Mucosa of stomach (tissue), 1 donor: ENCODE measurements around the gene NMNAT2.

Experiments used
- H3K27me3 ChIP-seq: one replicate; pipeline ENCODE4 v1.7.0; 2013; ENCODE audit warnings: mild to moderate bottlenecking, low read length; ENCODE audit not compliant: control insufficient read depth, insufficient read depth
- H3K36me3 ChIP-seq: one replicate; pipeline ENCODE4 v1.7.0; 2013; ENCODE audit warnings: low read length; ENCODE audit not compliant: control insufficient read depth, insufficient read depth
- H3K4me1 ChIP-seq: one replicate; pipeline ENCODE4 v1.7.0; 2013; ENCODE audit warnings: mild to moderate bottlenecking, low read length; ENCODE audit not compliant: control insufficient read depth, insufficient read depth
- H3K4me3 ChIP-seq: one replicate; pipeline ENCODE4 v1.7.0; 2013; ENCODE audit warnings: low read length
- H3K9ac ChIP-seq: one replicate; pipeline ENCODE4 v1.7.0; 2013; ENCODE audit warnings: mild to moderate bottlenecking, low read length, moderate library complexity
- H3K9me3 ChIP-seq: one replicate; pipeline ENCODE4 v1.7.0; 2013; ENCODE audit warnings: mild to moderate bottlenecking, low read length, moderate library complexity; ENCODE audit not compliant: control insufficient read depth
- donor health status: Pancreatic carcinoma.

Gene NMNAT2

GRCh38 chr1:183385340-183386144 lies 32.6 kb downstream of the NMNAT2 start:
- no peak overlapping the region for H3K9ac ChIP-seq
- no peaks in the 10 kb centered on the region for H3K9me3 ChIP-seq
- no peaks in the 10 kb centered on the region for H3K36me3 ChIP-seq
- no peaks in the 10 kb centered on the region for H3K4me1 ChIP-seq
- no peaks in the 10 kb centered on the region for H3K27me3 ChIP-seq
- no peak overlapping the region for H3K4me3 ChIP-seq

GRCh38 chr1:183379951-183380350 lies 38.2 kb downstream of the NMNAT2 start:
- Histone ChIP-seq H3K9me3 (no peaks in the 10 kb centered on the region), H3K36me3 (no peaks in the 10 kb centered on the region), H3K4me3 (no peak overlapping the region), H3K4me1 (no peaks in the 10 kb centered on the region), H3K9ac (no peak overlapping the region), H3K27me3 (no peaks in the 10 kb centered on the region)

- Histone ChIP-seq H3K27me3 (no peaks in the 10 kb centered on the region), H3K36me3 (no peaks in the 10 kb centered on the region), H3K4me3 (no peak overlapping the region), H3K4me1 (peaks cover 6% of the 10 kb centered on the region), H3K9ac (no peak overlapping the region), H3K9me3 (no peaks in the 10 kb centered on the region)
Observed at GRCh38 chr1:183375381-183375780, 42.8 kb downstream of the NMNAT2 start.

GRCh38 chr1:183374825-183375224 lies 43.4 kb downstream of the NMNAT2 start:
- H3K27me3 ChIP-seq = no peaks in the 10 kb centered on the region
- H3K4me1 ChIP-seq = peaks cover 6% of the 10 kb centered on the region
- no peak overlapping the region for H3K4me3 ChIP-seq
- H3K9me3 ChIP-seq = no peaks in the 10 kb centered on the region
- no peaks in the 10 kb centered on the region for H3K36me3 ChIP-seq
- no peak overlapping the region for H3K9ac ChIP-seq

- Histone ChIP-seq H3K27me3 (no peaks in the 10 kb centered on the region), H3K4me3 (no peak overlapping the region), H3K9ac (no peak overlapping the region), H3K9me3 (no peaks in the 10 kb centered on the region), H3K4me1 (peaks cover 6% of the 10 kb centered on the region), H3K36me3 (no peaks in the 10 kb centered on the region)
Observed at GRCh38 chr1:183372586-183373230, 45.5 kb downstream of the NMNAT2 start.

GRCh38 chr1:183370399-183371058 lies 47.7 kb downstream of the NMNAT2 start:
- Histone ChIP-seq H3K36me3 (no peaks in the 10 kb centered on the region), H3K9ac (no peak overlapping the region), H3K27me3 (no peaks in the 10 kb centered on the region), H3K4me3 (no peak overlapping the region), H3K4me1 (peaks cover 6% of the 10 kb centered on the region), H3K9me3 (no peaks in the 10 kb centered on the region)

- no peaks in the 10 kb centered on the region for H3K27me3 ChIP-seq
- H3K4me3 ChIP-seq = no peak overlapping the region
Observed at GRCh38 chr1:183368213-183369108, 49.7 kb downstream of the NMNAT2 start.

GRCh38 chr1:183366116-183366515 lies 52.1 kb downstream of the NMNAT2 start:
- Histone ChIP-seq H3K4me1 (peaks cover 6% of the 10 kb centered on the region), H3K9me3 (no peaks in the 10 kb centered on the region), H3K4me3 (no peak overlapping the region), H3K27me3 (no peaks in the 10 kb centered on the region), H3K36me3 (no peaks in the 10 kb centered on the region), H3K9ac (no peak overlapping the region)

More at GRCh38 chr1:183368213-183369108, 49.7 kb downstream of the NMNAT2 start:
- H3K4me1 ChIP-seq = peaks cover 6% of the 10 kb centered on the region
- H3K9me3 ChIP-seq = no peaks in the 10 kb centered on the region
- no peaks in the 10 kb centered on the region for H3K36me3 ChIP-seq
- H3K9ac ChIP-seq = no peak overlapping the region

- no peak overlapping the region for H3K4me3 ChIP-seq
Observed at GRCh38 chr1:183365676-183366075, 52.5 kb downstream of the NMNAT2 start.

GRCh38 chr1:183365093-183365492 lies 53.1 kb downstream of the NMNAT2 start:
- Histone ChIP-seq H3K9ac (no peak overlapping the region), H3K27me3 (no peaks in the 10 kb centered on the region), H3K36me3 (no peaks in the 10 kb centered on the region), H3K4me3 (no peak overlapping the region), H3K4me1 (no peaks in the 10 kb centered on the region), H3K9me3 (no peaks in the 10 kb centered on the region)

More at GRCh38 chr1:183365676-183366075, 52.5 kb downstream of the NMNAT2 start:
- peaks cover 3% of the 10 kb centered on the region for H3K4me1 ChIP-seq
- H3K36me3 ChIP-seq = no peaks in the 10 kb centered on the region
- no peaks in the 10 kb centered on the region for H3K27me3 ChIP-seq
- H3K9me3 ChIP-seq = no peaks in the 10 kb centered on the region
- H3K9ac ChIP-seq = no peak overlapping the region

- Histone ChIP-seq H3K9me3 (no peaks in the 10 kb centered on the region), H3K36me3 (no peaks in the 10 kb centered on the region), H3K4me3 (no peak overlapping the region), H3K4me1 (no peaks in the 10 kb centered on the region), H3K27me3 (no peaks in the 10 kb centered on the region), H3K9ac (no peak overlapping the region)
Observed at GRCh38 chr1:183363972-183364371, 54.2 kb downstream of the NMNAT2 start.
